MM.1S (cell line): ENCODE data around the gene NF2.

Experiments
- CTCF ChIP-seq: fragments of 300-600 bp; sonication (generic); IDR thresholded peaks from 2 replicates; pipeline ENCODE4 v1.5.1; 2016; ENCODE audit warnings: antibody characterized with exemption, low read length, mixed read lengths
- EZH2 ChIP-seq: fragments of 300-600 bp; sonication (generic); optimal IDR thresholded peaks from 2 replicates; pipeline ENCODE3; 2017; ENCODE audit warnings: low read depth, mild to moderate bottlenecking, antibody characterized with exemption, low read length, mixed read lengths
- EZH2phosphoT487 ChIP-seq: fragments of 300-600 bp; sonication (generic); IDR thresholded peaks from 2 replicates; pipeline ENCODE4 v1.6.1; 2018; ENCODE audit warnings: antibody characterized with exemption, low read length

GRCh38 chr22:29634847-29635246 is 31.4 kb downstream of the NF2 start:
- TF ChIP-seq CTCF: no peak
- no peak for TF ChIP-seq EZH2phosphoT487
- no peak for TF ChIP-seq EZH2
